Dermis microvascular lymphatic vessel endothelial cell (primary cell): ENCODE data around the gene DIP2C. TPM values are rescaled to one million over a fixed set of nuclear protein-coding genes. Genes with fewer than 3 reads are reported as not detected.
A peak's percentile ranks its signal among the peaks of the same experiment; 100 is the strongest.

Experiments used
- DNase-seq, 2 donors: peaks; one replicate each; pipeline versions ENCODE4 v3.0.0 to v3.0.0-alpha.2; 2010; ENCODE audit warnings: low read depth in 2 of 2
- total RNA-seq: library from RNA; depleted of rRNA; stranded (reverse); fragments of >200 nt; gene quantifications from 2 replicates; pipeline ENCODE4 v1.2.1, GENCODE V29; 2014

The DIP2C gene
- total RNA-seq, 1 donor from 2014 or later = 4.5 TPM

GRCh38 chr10:421170-421569 lies 268.3 kb downstream of the DIP2C start:
- peak in 1 of 2 donors; percentile 23 for DNase-seq

GRCh38 chr10:420154-421121 lies 269.0 kb downstream of the DIP2C start:
- DNase-seq = peak in 1 of 2 donors; percentile 82

GRCh38 chr10:418894-419293 lies 270.6 kb downstream of the DIP2C start:
- DNase-seq = no peak

GRCh38 chr10:418226-418625 lies 271.2 kb downstream of the DIP2C start:
- DNase-seq = no peak

- no peak for DNase-seq
Measured at GRCh38 chr10:416091-416515, 273.4 kb downstream of the DIP2C start.

GRCh38 chr10:413662-414071 lies 275.8 kb downstream of the DIP2C start:
- DNase-seq = no peak

GRCh38 chr10:412109-412508 lies 277.4 kb downstream of the DIP2C start:
- no peak for DNase-seq

- no peak for DNase-seq
Measured at GRCh38 chr10:411603-412002, 277.9 kb downstream of the DIP2C start.

- DNase-seq = no peak
Measured at GRCh38 chr10:409408-410040, 279.9 kb downstream of the DIP2C start.

- DNase-seq = no peak
Measured at GRCh38 chr10:408236-408635, 281.2 kb downstream of the DIP2C start.

GRCh38 chr10:406976-407375 lies 282.5 kb downstream of the DIP2C start:
- DNase-seq = no peak

GRCh38 chr10:405648-406047 lies 283.8 kb downstream of the DIP2C start:
- DNase-seq = no peak

- no peak for DNase-seq
Measured at GRCh38 chr10:404991-405390, 284.5 kb downstream of the DIP2C start.

- no peak for DNase-seq
Measured at GRCh38 chr10:404346-404745, 285.1 kb downstream of the DIP2C start.

GRCh38 chr10:398954-399353 lies 290.5 kb downstream of the DIP2C start:
- no peak for DNase-seq

GRCh38 chr10:397321-398068 lies 292.0 kb downstream of the DIP2C start:
- DNase-seq = no peak

GRCh38 chr10:396535-397220 lies 292.8 kb downstream of the DIP2C start:
- peak; percentile 40 to 78 for DNase-seq

- no peak for DNase-seq
Measured at GRCh38 chr10:396107-396506, 293.4 kb downstream of the DIP2C start.

- DNase-seq = no peak
Measured at GRCh38 chr10:395665-396064, 293.8 kb downstream of the DIP2C start.

- peak; percentile 9 to 23 for DNase-seq
Measured at GRCh38 chr10:394439-395101, 294.9 kb downstream of the DIP2C start.
